Embryonic facial prominence (tissue), 1 donor: ENCODE data around the gene CSTF1.

Experiments
- DNase-seq: peaks from one replicate; pipeline ENCODE4 v3.0.0-alpha.2; 2016; ENCODE audit errors: extremely low spot score

Gene CSTF1

DNA sequence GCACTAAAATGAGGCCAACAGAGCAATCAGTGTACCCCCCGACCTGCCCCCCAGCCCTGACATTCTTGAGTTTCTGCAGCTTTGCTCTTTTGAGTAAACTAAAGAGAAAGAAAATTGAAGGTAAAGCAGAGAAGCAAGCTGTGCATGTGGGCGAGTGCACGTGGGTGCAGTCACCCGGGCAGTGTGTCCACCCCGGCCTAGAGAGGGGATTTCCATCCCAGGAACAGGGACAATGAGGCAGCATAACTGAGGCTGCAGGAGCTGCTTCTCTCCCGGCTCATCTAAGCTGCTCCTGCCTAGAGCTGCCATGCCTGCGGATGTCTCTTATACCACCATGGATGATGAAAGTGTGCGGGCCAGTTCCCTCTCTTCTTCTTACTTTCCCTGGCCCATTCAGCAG lies 36.4 kb downstream of the CSTF1 start:
- DNase-seq, result no peak

DNA sequence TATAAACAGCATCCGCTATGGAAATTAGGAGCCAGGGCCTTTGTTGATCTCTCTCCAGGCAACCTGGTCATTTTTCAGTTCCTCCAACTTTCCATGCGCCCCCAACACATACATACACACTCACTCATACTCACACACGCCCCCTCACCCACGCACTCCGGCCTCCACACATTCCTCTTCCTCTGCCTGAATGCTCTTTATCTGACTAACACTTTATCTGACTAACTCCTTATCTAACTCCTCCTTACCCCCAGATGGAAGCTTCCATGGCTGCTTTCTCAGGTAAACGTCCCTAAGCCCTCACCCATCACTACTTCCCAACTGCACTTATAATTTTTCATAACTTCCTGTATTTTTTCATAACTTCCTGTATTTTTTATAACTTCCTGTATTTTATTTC lies 37.1 kb downstream of the CSTF1 start:
- DNase-seq, result no peak

GRCh38 chr20:56429941-56430340 lies 37.5 kb downstream of the CSTF1 start:
- DNase-seq, result no peak

DNA sequence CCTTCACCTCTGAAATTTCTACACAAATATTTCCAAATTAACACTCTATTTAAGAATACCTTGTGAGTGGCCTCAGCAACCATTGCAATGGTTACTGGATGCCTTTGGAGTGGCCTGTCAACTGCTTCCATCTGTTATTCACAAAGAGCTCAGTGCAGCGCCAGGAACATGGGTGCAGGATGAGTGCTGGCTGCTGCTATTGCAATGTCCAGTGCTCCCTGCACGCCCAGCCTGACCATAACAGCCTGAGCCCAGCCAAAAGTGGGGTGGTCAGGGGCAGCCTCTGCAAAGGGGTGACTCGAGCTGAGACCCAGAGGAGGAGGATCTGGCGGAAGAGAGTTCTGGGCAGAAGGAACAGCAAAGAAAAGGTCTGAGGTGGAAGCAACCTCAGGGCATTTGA lies 38.0 kb downstream of the CSTF1 start:
- no peak for DNase-seq

- no peak for DNase-seq
Observed at GRCh38 chr20:56430957-56431356, 38.5 kb downstream of the CSTF1 start.

DNA sequence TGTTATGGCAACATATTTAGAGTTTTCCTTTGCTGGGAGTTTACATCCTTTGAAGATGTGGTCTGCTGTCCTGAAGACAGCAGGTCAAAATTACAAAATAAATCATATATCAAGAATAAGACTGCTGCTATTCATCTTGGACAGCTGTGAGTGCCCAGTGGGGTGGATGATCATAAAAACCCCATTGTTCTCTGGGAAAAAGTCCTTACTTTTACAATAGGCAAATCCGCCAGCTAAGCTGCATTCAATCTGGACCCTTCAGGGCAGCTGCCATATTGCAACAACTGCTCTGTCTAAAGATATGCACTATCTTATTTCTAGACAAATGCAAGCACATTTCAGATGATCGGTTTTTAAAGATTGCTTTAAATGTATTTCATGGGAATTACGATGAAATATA lies 39.0 kb downstream of the CSTF1 start:
- no peak for DNase-seq

GRCh38 chr20:56433221-56433879 lies 40.9 kb downstream of the CSTF1 start:
- DNase-seq, result no peak

GRCh38 chr20:56433880-56434255 lies 41.4 kb downstream of the CSTF1 start:
- DNase-seq, result no peak

GRCh38 chr20:56437196-56437960 lies 44.9 kb downstream of the CSTF1 start:
- DNase-seq, result no peak

DNA sequence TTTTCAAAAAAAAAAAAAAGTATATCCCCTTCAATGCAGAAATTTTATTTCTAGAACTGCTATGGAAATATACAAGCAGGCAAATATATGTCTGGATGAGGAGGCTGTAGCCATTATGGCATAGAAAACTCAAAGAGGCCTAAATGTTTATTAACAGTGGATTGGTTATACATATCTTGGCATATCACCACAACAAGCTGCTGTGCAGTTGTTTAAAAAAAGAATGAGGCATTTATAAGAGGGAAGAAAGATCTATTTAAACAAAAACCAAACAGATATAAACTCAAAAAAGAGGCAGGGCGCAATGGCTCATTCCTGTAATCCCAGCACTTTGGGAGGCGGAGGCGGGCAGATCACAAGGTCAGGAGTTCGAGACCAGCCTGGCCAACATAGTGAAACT lies 45.8 kb downstream of the CSTF1 start:
- DNase-seq, result no peak

- DNase-seq, result no peak
Observed at GRCh38 chr20:56439771-56440291, 47.4 kb downstream of the CSTF1 start.

- DNase-seq, result no peak
Observed at GRCh38 chr20:56440346-56441007, 48.0 kb downstream of the CSTF1 start.

GRCh38 chr20:56442389-56443365 lies 50.2 kb downstream of the CSTF1 start:
- DNase-seq, result no peak

DNA sequence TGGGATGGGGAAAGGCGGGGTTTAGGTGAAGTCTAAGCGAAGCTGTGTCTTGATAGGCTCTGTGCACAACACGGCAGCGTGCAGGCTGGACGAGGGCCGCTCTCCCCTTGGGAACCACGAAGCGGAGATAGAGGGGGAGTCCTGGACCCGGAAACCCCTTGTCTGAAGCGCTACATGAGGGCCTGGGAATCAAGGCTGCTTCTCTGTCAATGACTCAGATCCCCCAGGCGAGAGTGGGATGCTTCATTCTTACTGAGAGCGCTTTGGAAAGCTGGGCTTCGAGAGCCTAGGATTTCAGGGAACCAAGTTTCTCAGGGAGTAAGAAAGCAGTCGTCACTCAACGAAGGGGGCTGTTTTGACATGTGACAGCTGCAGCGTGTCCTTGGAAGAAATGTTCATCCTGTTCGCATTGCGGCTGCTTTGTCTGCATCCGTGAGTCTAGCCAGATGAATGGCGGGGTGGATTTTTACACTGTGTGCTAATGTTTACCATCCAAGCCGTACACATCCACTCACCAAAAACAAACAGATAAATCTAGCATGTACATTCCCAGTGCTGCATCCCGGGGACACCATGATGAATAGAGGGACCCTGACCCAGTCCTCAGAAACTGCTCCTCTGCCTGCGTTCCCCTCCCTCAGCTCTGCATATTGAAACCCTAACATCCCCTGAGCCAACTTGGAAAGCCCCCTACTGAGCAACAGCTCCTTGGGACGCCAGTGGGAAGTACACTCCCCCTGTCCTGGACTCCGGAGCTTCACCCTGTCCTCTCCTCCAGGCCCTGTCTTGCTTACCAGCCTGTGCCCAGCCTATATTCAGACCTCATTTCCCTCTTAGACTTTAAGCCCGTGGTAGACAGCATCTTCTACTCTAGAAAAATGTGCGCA lies 51.5 kb downstream of the CSTF1 start:
- DNase-seq, result no peak

- no peak for DNase-seq
Observed at GRCh38 chr20:56445130-56445529, 52.7 kb downstream of the CSTF1 start.

- DNase-seq, result no peak
Observed at GRCh38 chr20:56445540-56445939, 53.1 kb downstream of the CSTF1 start.

DNA sequence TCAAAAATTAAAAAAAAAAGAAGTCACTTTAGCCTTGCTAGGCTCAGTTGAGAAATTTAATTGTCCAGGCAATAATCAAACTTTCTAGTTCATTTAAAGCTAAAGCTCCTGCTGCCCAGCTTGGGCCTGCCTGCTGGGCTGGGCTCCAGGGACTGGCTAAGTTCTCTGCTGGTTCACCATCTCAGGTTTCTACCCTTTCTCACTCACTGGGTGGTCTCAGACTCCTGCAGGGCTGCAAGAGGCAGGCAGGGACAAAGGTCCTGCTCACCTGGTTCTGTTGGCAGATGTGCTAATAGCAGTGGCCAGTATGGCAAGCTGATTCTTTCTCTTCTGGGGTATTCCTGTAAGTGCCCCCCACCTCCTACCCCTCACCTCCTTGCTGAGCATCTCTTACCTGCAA lies 54.8 kb downstream of the CSTF1 start:
- DNase-seq, result no peak

GRCh38 chr20:56449459-56449858 lies 57.0 kb downstream of the CSTF1 start:
- no peak for DNase-seq

DNA sequence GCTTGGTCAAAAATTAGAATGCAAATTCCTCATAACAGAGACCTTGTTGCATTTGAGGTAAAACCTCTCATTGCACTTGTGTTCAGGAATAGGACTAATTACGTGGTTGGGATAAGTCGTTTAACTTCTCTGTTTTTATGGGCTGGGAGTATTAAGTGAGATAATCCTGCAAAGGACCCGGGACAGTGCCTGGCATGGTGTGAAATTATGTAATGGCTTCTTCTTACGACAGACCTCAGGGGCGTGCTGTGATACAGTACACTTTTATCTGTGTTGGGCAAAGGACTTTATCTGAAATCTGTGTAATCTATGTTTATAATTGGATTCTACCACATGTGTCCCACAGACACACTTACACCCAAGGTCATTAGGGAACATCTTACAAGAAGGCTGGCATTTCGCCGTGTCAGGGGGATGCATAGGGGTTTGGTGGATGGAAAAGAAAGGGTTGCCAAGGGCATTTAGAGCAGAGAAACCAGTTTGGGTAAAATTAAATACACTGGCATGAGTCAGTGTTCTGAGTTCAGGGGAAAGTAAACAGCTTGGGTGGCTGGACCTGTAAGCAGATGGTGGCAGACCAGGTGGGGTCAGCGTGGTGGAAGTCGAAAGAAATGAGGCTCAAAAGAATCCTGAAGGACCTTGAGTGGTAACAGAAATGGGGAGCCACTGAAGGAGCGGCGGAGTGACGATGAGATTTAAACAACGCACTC lies 58.8 kb downstream of the CSTF1 start:
- DNase-seq, result no peak

GRCh38 chr20:56453352-56453751 lies 60.9 kb downstream of the CSTF1 start:
- no peak for DNase-seq
